WTC11 (cell line): ENCODE results near the gene DSTN. TPM values are rescaled to one million over a fixed set of nuclear protein-coding genes. Genes with fewer than 3 reads are reported as not detected.

ENCODE experiments used
- ATAC-seq: fragments of 200-7000 bp; cut with Tn5 transposase; 2 replicates; pipeline ENCODE4 v1.10.0; 2021; ENCODE audit warnings: mild to moderate bottlenecking, moderate library complexity
- CTCF ChIA-PET: fragments of 300-600 bp; sonication (Branson Sonifier 250); formaldehyde crosslinking; loops from one replicate; lab custom pipeline; 2021; ENCODE audit warnings: antibody characterized with exemption; lab: Charles Lee
- POLR2A ChIA-PET: fragments of 350-600 bp; sonication (Branson Sonifier 250); formaldehyde crosslinking; loops from one replicate; lab custom pipeline; 2021; ENCODE audit warnings: antibody characterized with exemption; lab: Charles Lee
- DNase-seq: peaks from one replicate; pipeline ENCODE4 v3.0.0; 2021; ENCODE audit warnings: low spot score
- H3K27ac Mint-ChIP-seq: 2 replicates; pipeline ENCODE4 v1.8.0; 2021; ENCODE audit warnings: mixed read lengths
- H3K27me3 Mint-ChIP-seq: 2 replicates; pipeline ENCODE4 v1.8.0; 2021; ENCODE audit warnings: low read depth, mild to moderate bottlenecking, moderate library complexity, mixed read lengths
- H3K36me3 Mint-ChIP-seq: 2 replicates; pipeline ENCODE4 v1.8.0; 2021; ENCODE audit warnings: mixed read lengths
- H3K4me1 Mint-ChIP-seq: 2 replicates; pipeline ENCODE4 v1.8.0; 2022; ENCODE audit warnings: mixed read lengths
- H3K4me3 Mint-ChIP-seq: 2 replicates; pipeline ENCODE4 v1.8.0; 2021; ENCODE audit warnings: mild to moderate bottlenecking, moderate library complexity, mixed read lengths
- H3K9me3 Mint-ChIP-seq: 2 replicates; pipeline ENCODE4 v1.8.0; 2021; ENCODE audit warnings: mixed read lengths
- CREM ChIP-seq: sonication (generic); formaldehyde crosslinking; IDR thresholded peaks from 2 replicates; pipeline ENCODE4 v1.8.1; 2022; ENCODE audit warnings: mild to moderate bottlenecking, missing genetic modification reagents, moderate library complexity
- FOXJ3 ChIP-seq: sonication (generic); formaldehyde crosslinking; IDR thresholded peaks from 2 replicates; pipeline ENCODE4 v1.9.0; 2021; ENCODE audit warnings: missing genetic modification reagents, mild to moderate bottlenecking, borderline replicate concordance
- FOXK1 ChIP-seq: sonication (generic); formaldehyde crosslinking; IDR thresholded peaks from 2 replicates; pipeline ENCODE4 v1.8.0; 2022; ENCODE audit warnings: mild to moderate bottlenecking, moderate library complexity, missing genetic modification reagents
- FOXP1 ChIP-seq: sonication (generic); formaldehyde crosslinking; IDR thresholded peaks from 2 replicates; pipeline ENCODE4 v1.8.0; 2022; ENCODE audit warnings: missing genetic modification reagents, mild to moderate bottlenecking, moderate library complexity, borderline replicate concordance
- HMGA2 ChIP-seq: fragments of 250-450 bp; sonication (Bioruptor Pico); IDR thresholded peaks from 2 replicates; pipeline ENCODE4 v1.4.0; 2021; ENCODE audit warnings: mild to moderate bottlenecking, moderate library complexity
- IRF2 ChIP-seq: sonication (generic); formaldehyde crosslinking; IDR thresholded peaks from 2 replicates; pipeline ENCODE4 v1.8.0; 2022; ENCODE audit warnings: low read depth, missing genetic modification reagents, borderline replicate concordance
- KAT7 ChIP-seq: sonication (generic); formaldehyde crosslinking; IDR thresholded peaks from 2 replicates; pipeline ENCODE4 v1.8.1; 2023; ENCODE audit warnings: missing genetic modification reagents, mild to moderate bottlenecking, borderline replicate concordance
- MXD4 ChIP-seq: fragments of 250-450 bp; sonication (Bioruptor Pico); IDR thresholded peaks from 2 replicates; pipeline ENCODE4 v1.8.0; 2021; ENCODE audit warnings: mild to moderate bottlenecking, moderate library complexity, borderline replicate concordance
- NFYB ChIP-seq: sonication (generic); formaldehyde crosslinking; conservative IDR thresholded peaks from 2 replicates; pipeline ENCODE4 v1.8.0; 2022; ENCODE audit warnings: low read depth, missing genetic modification reagents
- PRRX2 ChIP-seq: fragments of 250-450 bp; sonication (Bioruptor Pico); IDR thresholded peaks from 2 replicates; pipeline ENCODE4 v1.8.0; 2021; ENCODE audit warnings: mild to moderate bottlenecking
- SMAD3 ChIP-seq: sonication (generic); formaldehyde crosslinking; IDR thresholded peaks from 2 replicates; pipeline ENCODE4 v1.8.0; 2022; ENCODE audit warnings: missing genetic modification reagents, mild to moderate bottlenecking, borderline replicate concordance
- SMAD4 ChIP-seq: sonication (generic); formaldehyde crosslinking; IDR thresholded peaks from 2 replicates; pipeline ENCODE4 v1.8.0; 2022; ENCODE audit warnings: mild to moderate bottlenecking, missing genetic modification reagents
- SOX15 ChIP-seq: fragments of 250-450 bp; sonication (Bioruptor Pico); IDR thresholded peaks from 2 replicates; pipeline ENCODE4 v1.9.0; 2021; ENCODE audit warnings: mild to moderate bottlenecking
- TEAD4 ChIP-seq: sonication (generic); formaldehyde crosslinking; IDR thresholded peaks from 2 replicates; pipeline ENCODE4 v1.8.0; 2022; ENCODE audit warnings: mild to moderate bottlenecking, missing genetic modification reagents
- ZNF317 ChIP-seq: sonication (generic); formaldehyde crosslinking; IDR thresholded peaks from 2 replicates; pipeline ENCODE4 v1.8.1; 2023; ENCODE audit warnings: low read depth, mild to moderate bottlenecking, moderate library complexity, missing genetic modification reagents, borderline replicate concordance
- total RNA-seq: library from RNA; stranded (reverse); gene quantifications from 3 replicates; pipeline ENCODE4 v1.2.3, GENCODE V29; 2021
- TF ChIP-seq, protein P1 (sequence below): sonication (generic); formaldehyde crosslinking; IDR thresholded peaks from 2 replicates; pipeline ENCODE4 v1.8.0; 2023; ENCODE audit warnings: missing genetic modification reagents, mild to moderate bottlenecking, borderline replicate concordance
- TF ChIP-seq, protein P2 (sequence below): sonication (generic); formaldehyde crosslinking; IDR thresholded peaks from 2 replicates; pipeline ENCODE4 v1.8.0; 2023; ENCODE audit warnings: mild to moderate bottlenecking, missing genetic modification reagents
- TF ChIP-seq, protein P3 (sequence below): sonication (generic); formaldehyde crosslinking; IDR thresholded peaks from 2 replicates; pipeline ENCODE4 v1.8.1; 2023; ENCODE audit warnings: mild to moderate bottlenecking, moderate library complexity, missing genetic modification reagents
- TF ChIP-seq, protein P4 (sequence below): sonication (generic); formaldehyde crosslinking; IDR thresholded peaks from 2 replicates; pipeline ENCODE4 v1.8.0; 2022; ENCODE audit warnings: mild to moderate bottlenecking, missing genetic modification reagents
- TF ChIP-seq, protein P5 (sequence below): fragments of 250-450 bp; sonication (Bioruptor Pico); IDR thresholded peaks from 2 replicates; pipeline ENCODE4 v1.9.0; 2021; ENCODE audit warnings: mild to moderate bottlenecking

DSTN gene
- total RNA-seq, 1 experiment from 2014 or later = 153 TPM

DNA sequence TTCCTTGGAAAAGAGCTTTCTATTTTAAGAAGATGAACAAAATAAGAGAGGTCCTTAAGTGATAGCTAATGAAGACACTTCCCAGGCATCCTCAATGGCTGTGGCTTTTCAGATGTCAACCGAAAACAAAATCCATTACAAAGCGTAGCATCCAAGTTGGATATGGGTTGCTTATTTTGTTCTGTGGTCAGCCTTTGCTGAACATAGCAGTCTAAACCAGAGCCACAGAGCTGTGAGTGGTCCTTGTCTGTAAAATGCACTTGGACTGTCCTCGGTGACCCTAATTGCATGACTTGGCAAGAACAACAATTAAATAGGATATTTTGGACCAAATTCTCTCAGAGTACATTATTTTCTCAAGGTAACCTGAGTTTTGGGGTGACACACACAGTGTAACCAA, 28.3 kb upstream of the DSTN start:
- TF ChIP-seq NFYB (CRISPR knock-in tag) (no peak), CREM (CRISPR knock-in tag) (no peak), HMGA2 (no peak), PRRX2 (CRISPR knock-in tag) (no peak), IRF2 (CRISPR knock-in tag) (no peak), KAT7 (CRISPR knock-in tag) (no peak), ZNF317 (CRISPR knock-in tag) (no peak), SMAD4 (CRISPR knock-in tag) (no peak), SMAD3 (CRISPR knock-in tag) (no peak), FOXK1 (CRISPR knock-in tag) (no peak), TEAD4 (CRISPR knock-in tag) (no peak), FOXP1 (CRISPR knock-in tag) (no peak), FOXJ3 (no peak), MXD4 (CRISPR knock-in tag) (no peak), SOX15 (no peak)
- TF ChIP-seq, protein P1, sequence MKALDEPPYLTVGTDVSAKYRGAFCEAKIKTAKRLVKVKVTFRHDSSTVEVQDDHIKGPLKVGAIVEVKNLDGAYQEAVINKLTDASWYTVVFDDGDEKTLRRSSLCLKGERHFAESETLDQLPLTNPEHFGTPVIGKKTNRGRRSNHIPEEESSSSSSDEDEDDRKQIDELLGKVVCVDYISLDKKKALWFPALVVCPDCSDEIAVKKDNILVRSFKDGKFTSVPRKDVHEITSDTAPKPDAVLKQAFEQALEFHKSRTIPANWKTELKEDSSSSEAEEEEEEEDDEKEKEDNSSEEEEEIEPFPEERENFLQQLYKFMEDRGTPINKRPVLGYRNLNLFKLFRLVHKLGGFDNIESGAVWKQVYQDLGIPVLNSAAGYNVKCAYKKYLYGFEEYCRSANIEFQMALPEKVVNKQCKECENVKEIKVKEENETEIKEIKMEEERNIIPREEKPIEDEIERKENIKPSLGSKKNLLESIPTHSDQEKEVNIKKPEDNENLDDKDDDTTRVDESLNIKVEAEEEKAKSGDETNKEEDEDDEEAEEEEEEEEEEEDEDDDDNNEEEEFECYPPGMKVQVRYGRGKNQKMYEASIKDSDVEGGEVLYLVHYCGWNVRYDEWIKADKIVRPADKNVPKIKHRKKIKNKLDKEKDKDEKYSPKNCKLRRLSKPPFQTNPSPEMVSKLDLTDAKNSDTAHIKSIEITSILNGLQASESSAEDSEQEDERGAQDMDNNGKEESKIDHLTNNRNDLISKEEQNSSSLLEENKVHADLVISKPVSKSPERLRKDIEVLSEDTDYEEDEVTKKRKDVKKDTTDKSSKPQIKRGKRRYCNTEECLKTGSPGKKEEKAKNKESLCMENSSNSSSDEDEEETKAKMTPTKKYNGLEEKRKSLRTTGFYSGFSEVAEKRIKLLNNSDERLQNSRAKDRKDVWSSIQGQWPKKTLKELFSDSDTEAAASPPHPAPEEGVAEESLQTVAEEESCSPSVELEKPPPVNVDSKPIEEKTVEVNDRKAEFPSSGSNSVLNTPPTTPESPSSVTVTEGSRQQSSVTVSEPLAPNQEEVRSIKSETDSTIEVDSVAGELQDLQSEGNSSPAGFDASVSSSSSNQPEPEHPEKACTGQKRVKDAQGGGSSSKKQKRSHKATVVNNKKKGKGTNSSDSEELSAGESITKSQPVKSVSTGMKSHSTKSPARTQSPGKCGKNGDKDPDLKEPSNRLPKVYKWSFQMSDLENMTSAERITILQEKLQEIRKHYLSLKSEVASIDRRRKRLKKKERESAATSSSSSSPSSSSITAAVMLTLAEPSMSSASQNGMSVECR (CRISPR knock-in tag) = no peak
- TF ChIP-seq, protein P2, sequence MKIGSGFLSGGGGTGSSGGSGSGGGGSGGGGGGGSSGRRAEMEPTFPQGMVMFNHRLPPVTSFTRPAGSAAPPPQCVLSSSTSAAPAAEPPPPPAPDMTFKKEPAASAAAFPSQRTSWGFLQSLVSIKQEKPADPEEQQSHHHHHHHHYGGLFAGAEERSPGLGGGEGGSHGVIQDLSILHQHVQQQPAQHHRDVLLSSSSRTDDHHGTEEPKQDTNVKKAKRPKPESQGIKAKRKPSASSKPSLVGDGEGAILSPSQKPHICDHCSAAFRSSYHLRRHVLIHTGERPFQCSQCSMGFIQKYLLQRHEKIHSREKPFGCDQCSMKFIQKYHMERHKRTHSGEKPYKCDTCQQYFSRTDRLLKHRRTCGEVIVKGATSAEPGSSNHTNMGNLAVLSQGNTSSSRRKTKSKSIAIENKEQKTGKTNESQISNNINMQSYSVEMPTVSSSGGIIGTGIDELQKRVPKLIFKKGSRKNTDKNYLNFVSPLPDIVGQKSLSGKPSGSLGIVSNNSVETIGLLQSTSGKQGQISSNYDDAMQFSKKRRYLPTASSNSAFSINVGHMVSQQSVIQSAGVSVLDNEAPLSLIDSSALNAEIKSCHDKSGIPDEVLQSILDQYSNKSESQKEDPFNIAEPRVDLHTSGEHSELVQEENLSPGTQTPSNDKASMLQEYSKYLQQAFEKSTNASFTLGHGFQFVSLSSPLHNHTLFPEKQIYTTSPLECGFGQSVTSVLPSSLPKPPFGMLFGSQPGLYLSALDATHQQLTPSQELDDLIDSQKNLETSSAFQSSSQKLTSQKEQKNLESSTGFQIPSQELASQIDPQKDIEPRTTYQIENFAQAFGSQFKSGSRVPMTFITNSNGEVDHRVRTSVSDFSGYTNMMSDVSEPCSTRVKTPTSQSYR (CRISPR knock-in tag) = no peak
- TF ChIP-seq, protein P3, sequence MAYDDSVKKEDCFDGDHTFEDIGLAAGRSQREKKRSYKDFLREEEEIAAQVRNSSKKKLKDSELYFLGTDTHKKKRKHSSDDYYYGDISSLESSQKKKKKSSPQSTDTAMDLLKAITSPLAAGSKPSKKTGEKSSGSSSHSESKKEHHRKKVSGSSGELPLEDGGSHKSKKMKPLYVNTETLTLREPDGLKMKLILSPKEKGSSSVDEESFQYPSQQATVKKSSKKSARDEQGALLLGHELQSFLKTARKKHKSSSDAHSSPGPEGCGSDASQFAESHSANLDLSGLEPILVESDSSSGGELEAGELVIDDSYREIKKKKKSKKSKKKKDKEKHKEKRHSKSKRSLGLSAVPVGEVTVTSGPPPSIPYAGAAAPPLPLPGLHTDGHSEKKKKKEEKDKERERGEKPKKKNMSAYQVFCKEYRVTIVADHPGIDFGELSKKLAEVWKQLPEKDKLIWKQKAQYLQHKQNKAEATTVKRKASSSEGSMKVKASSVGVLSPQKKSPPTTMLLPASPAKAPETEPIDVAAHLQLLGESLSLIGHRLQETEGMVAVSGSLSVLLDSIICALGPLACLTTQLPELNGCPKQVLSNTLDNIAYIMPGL = no peak
- TF ChIP-seq, protein P4, sequence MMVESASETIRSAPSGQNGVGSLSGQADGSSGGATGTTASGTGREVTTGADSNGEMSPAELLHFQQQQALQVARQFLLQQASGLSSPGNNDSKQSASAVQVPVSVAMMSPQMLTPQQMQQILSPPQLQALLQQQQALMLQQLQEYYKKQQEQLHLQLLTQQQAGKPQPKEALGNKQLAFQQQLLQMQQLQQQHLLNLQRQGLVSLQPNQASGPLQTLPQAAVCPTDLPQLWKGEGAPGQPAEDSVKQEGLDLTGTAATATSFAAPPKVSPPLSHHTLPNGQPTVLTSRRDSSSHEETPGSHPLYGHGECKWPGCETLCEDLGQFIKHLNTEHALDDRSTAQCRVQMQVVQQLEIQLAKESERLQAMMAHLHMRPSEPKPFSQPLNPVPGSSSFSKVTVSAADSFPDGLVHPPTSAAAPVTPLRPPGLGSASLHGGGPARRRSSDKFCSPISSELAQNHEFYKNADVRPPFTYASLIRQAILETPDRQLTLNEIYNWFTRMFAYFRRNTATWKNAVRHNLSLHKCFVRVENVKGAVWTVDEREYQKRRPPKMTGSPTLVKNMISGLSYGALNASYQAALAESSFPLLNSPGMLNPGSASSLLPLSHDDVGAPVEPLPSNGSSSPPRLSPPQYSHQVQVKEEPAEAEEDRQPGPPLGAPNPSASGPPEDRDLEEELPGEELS = no peak
- TF ChIP-seq, protein P5, sequence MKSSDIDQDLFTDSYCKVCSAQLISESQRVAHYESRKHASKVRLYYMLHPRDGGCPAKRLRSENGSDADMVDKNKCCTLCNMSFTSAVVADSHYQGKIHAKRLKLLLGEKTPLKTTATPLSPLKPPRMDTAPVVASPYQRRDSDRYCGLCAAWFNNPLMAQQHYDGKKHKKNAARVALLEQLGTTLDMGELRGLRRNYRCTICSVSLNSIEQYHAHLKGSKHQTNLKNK (CRISPR knock-in tag) = no peak
- CTCF ChIA-PET = interaction anchor here (0.9 to 1.6 kb wide), 2 partner anchors 28 to 73 kb away, joined by 3 to 4 read pairs; partner anchors contain the start of gene DSTN
- POLR2A ChIA-PET = no interaction called here

More for the DNA sequence above, 28.3 kb upstream of the DSTN start:
- peaks cover 3% of the 10 kb centered on the region for H3K9me3 Mint-ChIP-seq
- H3K4me3 Mint-ChIP-seq = no peak overlapping the region
- H3K4me1 Mint-ChIP-seq = peaks cover 6% of the 10 kb centered on the region
- DNase-seq (no peak), ATAC-seq (no peak)
- no peak overlapping the region for H3K27ac Mint-ChIP-seq
- H3K36me3 Mint-ChIP-seq = peaks cover 3% of the 10 kb centered on the region
- no peaks in the 10 kb centered on the region for H3K27me3 Mint-ChIP-seq
